Stimulated activated memory B cell treated with anti-CD40 and anti-IgM and Interleukin-4, amounts not matched to agents 10 μg/mL and 1 μg/mL and 100 μg/mL, for 72 hours (primary cell): ENCODE measurements around the gene ARHGAP33.

Source experiments
- ATAC-seq: fragments of 150-1000 bp; cut with Tn5 transposase; 2 replicates; pipeline ENCODE4 v1.10.0; 2021
- H3K27ac Mint-ChIP-seq: one replicate; pipeline ENCODE4 v1.8.0; 2022; ENCODE audit warnings: mild to moderate bottlenecking, mixed read lengths
- H3K27me3 Mint-ChIP-seq: one replicate; pipeline ENCODE4 v1.8.0; 2022; ENCODE audit warnings: mixed read lengths
- H3K36me3 Mint-ChIP-seq: one replicate; pipeline ENCODE4 v1.8.0; 2022; ENCODE audit warnings: mixed read lengths
- H3K4me1 Mint-ChIP-seq: one replicate; pipeline ENCODE4 v1.8.0; 2022; ENCODE audit warnings: mixed read lengths
- H3K4me3 Mint-ChIP-seq: one replicate; pipeline ENCODE4 v1.8.0; 2022; ENCODE audit warnings: mild to moderate bottlenecking, moderate library complexity, mixed read lengths
- H3K9me3 Mint-ChIP-seq: one replicate; pipeline ENCODE4 v1.8.0; 2022; ENCODE audit warnings: mixed read lengths

ARHGAP33 gene

DNA sequence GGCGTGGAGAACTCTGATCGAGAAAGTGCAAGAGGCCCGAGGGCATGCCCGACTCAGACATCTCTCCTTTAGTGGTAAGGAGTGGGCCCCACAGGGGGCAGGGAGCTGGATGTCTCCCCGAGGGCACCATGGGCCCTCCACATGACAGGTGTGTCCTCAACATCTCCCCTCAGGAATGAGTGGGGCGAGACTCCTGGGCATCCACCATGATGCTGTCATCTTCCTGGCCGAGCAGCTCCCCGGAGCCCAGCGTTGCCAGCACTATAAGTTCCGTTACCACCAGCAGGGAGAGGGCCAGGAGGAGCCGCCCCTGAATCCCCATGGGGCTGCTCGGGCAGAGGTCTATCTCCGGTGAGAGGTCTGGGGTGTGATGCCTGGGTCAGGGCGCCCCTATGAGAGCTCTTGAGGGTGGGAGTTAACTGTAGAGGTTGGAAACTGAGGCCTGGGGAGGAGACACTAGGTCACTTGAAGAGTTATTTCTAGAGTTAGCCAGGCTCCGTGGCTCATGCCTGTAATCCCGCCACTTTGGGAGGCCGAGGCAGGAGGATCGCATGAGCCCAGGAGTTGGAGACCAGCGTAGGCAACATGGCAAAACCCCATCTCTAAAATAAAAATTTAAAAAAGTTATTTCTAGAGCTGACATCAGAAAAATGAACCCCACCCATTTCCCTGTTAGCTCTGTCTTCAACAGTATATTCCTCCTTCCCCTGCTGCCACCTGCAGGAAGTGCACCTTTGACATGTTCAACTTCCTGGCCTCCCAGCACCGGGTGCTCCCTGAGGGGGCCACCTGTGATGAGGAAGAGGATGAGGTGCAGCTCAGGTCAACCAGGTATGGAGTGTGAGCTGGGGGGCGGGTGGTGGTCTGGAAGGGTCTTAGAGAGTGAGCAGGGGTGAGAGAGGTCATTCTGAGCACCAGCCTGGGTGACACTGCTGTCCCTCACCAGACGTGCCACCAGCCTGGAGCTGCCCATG lies 38.2 kb upstream of the ARHGAP33 start:
- peak overlapping the region; percentile 30 for H3K27ac Mint-ChIP-seq
- H3K9me3 Mint-ChIP-seq = no peaks in the 10 kb centered on the region
- H3K36me3 Mint-ChIP-seq = peaks cover 57% of the 10 kb centered on the region
- H3K4me1 Mint-ChIP-seq = peaks cover 54% of the 10 kb centered on the region
- no peak overlapping the region for H3K4me3 Mint-ChIP-seq
- no peak for ATAC-seq
- H3K27me3 Mint-ChIP-seq = no peaks in the 10 kb centered on the region

DNA sequence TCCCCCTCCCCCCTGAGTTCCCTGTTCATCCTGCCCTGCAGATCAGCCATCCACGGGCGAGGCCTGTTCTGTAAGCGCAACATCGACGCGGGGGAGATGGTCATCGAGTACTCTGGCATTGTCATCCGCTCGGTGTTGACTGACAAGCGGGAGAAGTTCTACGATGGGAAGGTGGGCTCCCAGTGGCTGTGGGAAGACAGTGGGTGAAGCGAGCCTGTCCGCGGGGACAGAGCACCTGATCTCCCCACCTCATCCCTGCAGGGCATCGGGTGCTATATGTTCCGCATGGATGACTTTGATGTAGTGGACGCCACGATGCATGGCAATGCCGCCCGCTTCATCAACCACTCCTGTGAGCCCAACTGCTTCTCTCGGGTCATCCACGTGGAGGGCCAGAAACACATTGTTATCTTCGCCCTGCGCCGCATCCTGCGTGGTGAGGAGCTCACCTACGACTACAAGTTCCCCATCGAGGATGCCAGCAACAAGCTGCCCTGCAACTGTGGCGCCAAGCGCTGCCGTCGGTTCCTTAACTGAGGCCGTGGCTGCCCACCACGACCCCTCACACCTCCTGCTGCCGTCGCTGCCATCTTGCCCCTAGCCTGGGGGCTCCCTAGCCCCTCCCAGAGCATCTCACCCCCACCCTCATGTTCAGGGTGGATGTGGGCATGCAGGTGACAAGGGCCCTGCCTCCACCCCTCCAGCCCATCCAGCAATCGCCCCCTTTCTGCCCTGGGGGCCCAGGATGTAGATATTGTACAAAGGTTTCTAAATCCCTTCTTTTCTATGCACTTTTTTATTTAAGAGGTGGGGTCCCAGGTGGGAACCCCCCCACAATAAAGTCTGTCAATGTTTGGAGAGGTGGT lies 37.1 kb upstream of the ARHGAP33 start:
- Mint-ChIP-seq H3K4me1 (peaks cover 65% of the 10 kb centered on the region), H3K27me3 (no peaks in the 10 kb centered on the region), H3K9me3 (no peaks in the 10 kb centered on the region), H3K4me3 (no peak overlapping the region), H3K36me3 (peaks cover 60% of the 10 kb centered on the region), H3K27ac (peak overlapping the region; percentile 30)
- ATAC-seq = no peak

DNA sequence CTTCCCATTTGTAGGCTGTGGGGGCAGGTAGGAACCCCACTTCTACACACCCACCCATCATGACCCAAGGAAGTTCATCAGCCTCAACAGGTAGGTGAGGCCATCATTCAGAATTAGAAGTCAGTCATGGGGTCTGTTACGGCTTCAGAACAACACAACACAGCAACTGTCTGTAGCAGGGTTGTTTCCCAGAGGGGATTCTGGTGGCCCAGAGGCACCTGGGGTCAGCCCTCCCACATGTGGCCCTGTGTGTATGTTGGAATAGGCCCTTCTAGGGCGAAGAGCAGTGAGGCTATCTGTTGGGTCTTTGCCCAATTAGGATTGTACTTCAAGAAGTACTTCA lies 36.5 kb upstream of the ARHGAP33 start:
- H3K4me3 Mint-ChIP-seq = no peak overlapping the region
- peaks cover 56% of the 10 kb centered on the region for H3K36me3 Mint-ChIP-seq

DNA sequence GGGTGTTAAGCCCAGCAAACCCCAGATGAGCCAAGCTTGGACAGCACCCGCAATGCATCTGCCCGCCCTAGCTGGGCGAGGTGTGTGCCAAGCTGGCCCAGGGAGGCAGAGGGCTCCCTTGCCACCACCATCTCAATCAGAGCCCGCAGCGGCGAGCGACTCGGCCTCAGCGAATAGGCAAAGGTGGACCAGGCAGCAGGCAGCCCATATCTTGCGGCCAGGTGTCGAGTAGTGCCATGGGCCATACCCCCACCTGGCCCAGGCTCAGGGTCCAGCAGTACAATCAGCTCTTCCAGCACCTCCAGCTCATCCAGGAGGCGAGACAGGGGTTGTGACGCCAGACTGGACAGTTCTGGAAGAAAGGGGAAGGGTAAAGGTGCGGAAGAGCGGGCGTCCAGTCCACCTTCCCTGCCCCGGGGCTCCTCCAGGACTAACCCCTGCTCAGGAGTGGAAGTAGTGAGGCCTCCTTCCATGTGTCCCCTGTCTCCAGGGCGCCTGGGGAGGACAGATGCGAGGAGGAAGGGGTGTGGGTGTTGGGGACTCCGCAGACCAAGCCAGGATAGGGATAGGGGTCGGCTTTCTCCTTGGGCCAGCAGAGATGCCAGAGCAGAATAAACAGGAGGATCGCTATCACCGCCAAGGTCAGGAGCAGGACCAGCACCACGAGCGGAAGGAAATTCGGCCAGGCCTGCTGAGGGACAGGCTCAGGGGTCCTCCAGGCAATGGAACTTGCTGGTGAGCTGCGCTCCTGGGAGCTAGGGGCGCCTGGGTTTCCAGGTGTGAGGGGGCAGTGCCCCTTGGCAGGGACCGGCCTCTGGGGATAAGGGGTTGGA lies 35.9 kb upstream of the ARHGAP33 start:
- Mint-ChIP-seq H3K36me3 (peaks cover 55% of the 10 kb centered on the region), H3K4me1 (peaks cover 68% of the 10 kb centered on the region), H3K27me3 (no peaks in the 10 kb centered on the region), H3K27ac (no peak overlapping the region), H3K9me3 (no peaks in the 10 kb centered on the region), H3K4me3 (peak overlapping the region; percentile 97)
- ATAC-seq = no peak

More for the DNA sequence above, 36.5 kb upstream of the ARHGAP33 start:
- Mint-ChIP-seq H3K4me1 (peaks cover 68% of the 10 kb centered on the region), H3K9me3 (no peaks in the 10 kb centered on the region), H3K27me3 (no peaks in the 10 kb centered on the region), H3K27ac (no peak overlapping the region)
- no peak for ATAC-seq

DNA sequence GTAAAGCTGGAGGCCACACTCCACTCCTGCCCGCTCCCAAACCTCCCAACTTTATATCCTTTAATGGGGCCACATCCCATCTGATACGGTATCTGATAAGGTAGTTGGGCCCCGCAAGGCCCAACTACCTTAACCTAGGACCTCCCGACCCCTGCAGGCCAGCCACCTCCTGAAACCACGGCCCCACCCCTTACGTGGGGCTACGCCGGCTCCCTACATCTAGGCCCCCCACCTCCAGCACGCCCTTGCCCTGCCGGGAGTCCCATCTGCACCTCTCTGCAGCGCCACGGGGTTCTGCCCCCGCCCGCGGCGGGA lies 35.3 kb upstream of the ARHGAP33 start:
- peak overlapping the region; percentile 99 for H3K27ac Mint-ChIP-seq
- peak overlapping the region; percentile 97 for H3K4me3 Mint-ChIP-seq
- peaks cover 49% of the 10 kb centered on the region for H3K36me3 Mint-ChIP-seq
- no peaks in the 10 kb centered on the region for H3K9me3 Mint-ChIP-seq
- H3K27me3 Mint-ChIP-seq = no peaks in the 10 kb centered on the region
- ATAC-seq = peak; percentile 24
- H3K4me1 Mint-ChIP-seq = peaks cover 65% of the 10 kb centered on the region

DNA sequence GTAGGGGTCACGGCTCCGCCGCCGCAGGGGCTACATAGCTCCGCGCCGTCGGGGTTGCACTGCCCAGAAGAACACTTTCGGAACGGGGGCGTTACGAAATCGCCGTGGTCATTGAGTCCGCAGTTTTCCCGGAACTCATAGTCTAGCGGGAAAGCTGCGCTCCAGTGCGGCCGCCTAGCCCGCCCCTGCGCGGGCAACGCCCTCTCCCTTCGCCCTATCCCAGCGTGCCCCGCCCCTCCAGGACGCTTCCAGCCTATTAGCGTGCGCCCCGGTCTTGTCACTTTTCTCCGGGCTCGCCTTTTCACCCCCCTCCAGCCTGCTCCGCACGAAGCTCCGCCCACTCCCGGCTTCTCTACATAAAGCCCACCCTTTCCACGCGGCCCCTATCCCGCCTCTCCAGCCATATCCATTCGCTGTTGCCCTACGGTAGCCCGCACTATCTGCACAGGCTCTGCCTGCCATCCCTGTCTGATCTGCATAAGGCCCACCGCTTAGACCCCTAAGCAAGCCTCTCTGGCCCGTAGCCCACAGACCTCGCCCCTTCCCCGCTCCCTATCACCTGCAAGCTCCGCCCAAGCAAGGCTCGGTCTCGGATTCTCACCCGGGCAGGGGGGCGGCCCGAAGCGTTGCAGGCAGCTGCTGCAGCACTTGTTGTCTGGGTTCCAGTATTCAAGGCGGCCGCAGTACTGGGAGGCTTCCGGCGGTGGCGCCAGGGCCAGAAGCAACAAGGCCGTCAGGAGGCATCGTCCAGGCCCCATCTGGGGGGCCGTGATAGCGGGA lies 34.8 kb upstream of the ARHGAP33 start:
- Mint-ChIP-seq H3K27me3 (no peaks in the 10 kb centered on the region), H3K4me1 (peaks cover 67% of the 10 kb centered on the region), H3K36me3 (peaks cover 46% of the 10 kb centered on the region), H3K9me3 (no peaks in the 10 kb centered on the region), H3K27ac (peak overlapping the region; percentile 99), H3K4me3 (peak overlapping the region; percentile 97)
- ATAC-seq = peak; percentile 80

DNA sequence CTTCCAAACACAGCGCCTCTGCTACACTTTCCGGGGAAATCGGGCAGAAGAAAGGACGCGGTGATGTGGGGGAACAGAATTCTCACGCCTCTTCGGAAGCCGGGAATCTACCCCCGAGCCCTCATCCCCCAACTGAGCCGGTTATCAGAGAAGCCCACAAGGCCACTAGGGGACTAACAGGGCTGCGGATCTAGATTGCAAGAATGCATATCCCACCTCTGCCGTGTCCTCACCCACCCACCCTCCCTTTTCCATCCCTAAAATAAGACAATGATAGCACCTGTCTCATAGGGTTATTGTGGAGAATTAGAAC lies 34.2 kb upstream of the ARHGAP33 start:
- H3K36me3 Mint-ChIP-seq = peaks cover 41% of the 10 kb centered on the region
- peaks cover 72% of the 10 kb centered on the region for H3K4me1 Mint-ChIP-seq

DNA sequence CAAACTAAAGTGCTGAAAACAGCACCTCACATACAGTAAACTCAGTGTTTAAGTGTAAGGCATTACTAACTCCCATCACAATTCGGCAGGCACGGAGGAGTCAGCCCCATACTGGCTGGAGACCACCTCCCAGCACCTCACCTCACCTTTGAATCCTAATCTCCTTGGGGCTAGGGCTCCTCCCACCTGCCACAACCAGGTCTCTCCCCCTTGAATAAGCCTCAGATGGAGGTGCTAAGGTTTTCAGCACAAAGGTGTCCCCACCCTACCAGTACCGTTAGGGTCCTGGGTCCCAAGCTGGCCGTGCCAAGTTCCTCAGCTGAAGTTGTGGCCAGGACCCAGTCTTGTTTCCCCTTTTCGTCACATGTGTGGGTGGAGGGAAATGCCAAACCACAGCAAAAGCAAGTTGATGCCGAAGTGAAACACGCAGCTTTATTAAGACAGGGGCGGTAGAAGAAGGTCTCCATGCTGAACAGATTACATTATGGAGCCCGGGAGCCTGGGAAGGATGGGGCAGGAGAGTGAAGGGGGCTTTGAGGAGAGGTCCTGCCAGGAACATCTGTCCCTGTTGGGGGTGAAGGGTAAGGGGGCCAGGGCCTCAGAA lies 33.1 kb upstream of the ARHGAP33 start, which contains the start of gene IGFLR1:
IGFLR1 (minus strand) TSS at position 332 of the 604 bp plus-strand sequence. CDS start 1,272 bp downstream, outside the sequence.
- peak within 1 kb of the TSS; percentile 99 for H3K27ac Mint-ChIP-seq
- no peaks in the 10 kb centered on the region for H3K27me3 Mint-ChIP-seq
- peaks cover 30% of the 10 kb centered on the region for H3K36me3 Mint-ChIP-seq
- peaks cover 68% of the 10 kb centered on the region for H3K4me1 Mint-ChIP-seq
- no peaks in the 10 kb centered on the region for H3K9me3 Mint-ChIP-seq
- ATAC-seq = peak; percentile 49
- H3K4me3 Mint-ChIP-seq = peak within 1 kb of the TSS; percentile 97

More for the DNA sequence above, 34.2 kb upstream of the ARHGAP33 start:
- H3K4me3 Mint-ChIP-seq = peak overlapping the region; percentile 97
- no peaks in the 10 kb centered on the region for H3K27me3 Mint-ChIP-seq
- no peaks in the 10 kb centered on the region for H3K9me3 Mint-ChIP-seq
- peak overlapping the region; percentile 99 for H3K27ac Mint-ChIP-seq
- ATAC-seq = no peak

DNA sequence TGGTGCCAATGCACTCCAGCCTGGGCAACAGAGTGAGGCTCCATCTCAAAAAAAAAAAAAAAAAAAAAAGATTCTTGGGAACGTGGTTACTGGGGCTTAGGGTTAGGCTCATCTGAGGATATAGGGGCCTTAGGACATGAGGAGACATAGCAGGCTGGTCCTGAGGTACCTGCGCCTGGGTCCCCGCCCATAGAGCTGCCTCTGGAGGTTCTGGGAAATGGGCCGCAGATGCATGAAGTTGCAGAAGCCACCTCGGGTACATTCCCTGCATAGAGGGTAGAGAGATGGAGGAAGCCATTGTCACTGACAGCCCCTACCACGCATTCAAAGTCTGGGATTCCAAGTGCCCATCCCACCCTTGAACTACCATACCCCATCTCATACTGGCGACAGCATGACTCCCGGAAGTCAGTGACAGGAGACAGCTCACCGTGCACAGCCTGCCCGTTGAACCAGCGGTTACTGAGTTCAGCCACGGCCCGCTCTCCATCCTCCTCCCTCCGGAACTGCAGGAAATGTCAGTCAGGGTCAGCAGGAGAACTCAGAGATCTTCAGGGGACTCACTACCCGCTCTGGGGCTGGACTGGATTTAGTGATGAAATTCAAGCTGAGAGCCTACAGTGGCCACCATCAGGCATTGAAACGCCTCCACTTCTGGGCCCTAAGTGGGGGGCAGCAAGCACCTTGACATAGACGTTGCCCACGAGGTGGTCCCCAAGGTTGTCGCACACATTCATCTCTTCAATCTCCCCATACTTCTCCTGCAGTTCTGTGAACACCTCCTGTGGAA lies 31.5 kb upstream of the ARHGAP33 start:
- peaks cover 67% of the 10 kb centered on the region for H3K4me1 Mint-ChIP-seq
- H3K27me3 Mint-ChIP-seq = no peaks in the 10 kb centered on the region
- no peaks in the 10 kb centered on the region for H3K9me3 Mint-ChIP-seq
- peaks cover 18% of the 10 kb centered on the region for H3K36me3 Mint-ChIP-seq
- peak overlapping the region; percentile 99 for H3K27ac Mint-ChIP-seq
- H3K4me3 Mint-ChIP-seq = peak overlapping the region; percentile 97
- no peak for ATAC-seq

DNA sequence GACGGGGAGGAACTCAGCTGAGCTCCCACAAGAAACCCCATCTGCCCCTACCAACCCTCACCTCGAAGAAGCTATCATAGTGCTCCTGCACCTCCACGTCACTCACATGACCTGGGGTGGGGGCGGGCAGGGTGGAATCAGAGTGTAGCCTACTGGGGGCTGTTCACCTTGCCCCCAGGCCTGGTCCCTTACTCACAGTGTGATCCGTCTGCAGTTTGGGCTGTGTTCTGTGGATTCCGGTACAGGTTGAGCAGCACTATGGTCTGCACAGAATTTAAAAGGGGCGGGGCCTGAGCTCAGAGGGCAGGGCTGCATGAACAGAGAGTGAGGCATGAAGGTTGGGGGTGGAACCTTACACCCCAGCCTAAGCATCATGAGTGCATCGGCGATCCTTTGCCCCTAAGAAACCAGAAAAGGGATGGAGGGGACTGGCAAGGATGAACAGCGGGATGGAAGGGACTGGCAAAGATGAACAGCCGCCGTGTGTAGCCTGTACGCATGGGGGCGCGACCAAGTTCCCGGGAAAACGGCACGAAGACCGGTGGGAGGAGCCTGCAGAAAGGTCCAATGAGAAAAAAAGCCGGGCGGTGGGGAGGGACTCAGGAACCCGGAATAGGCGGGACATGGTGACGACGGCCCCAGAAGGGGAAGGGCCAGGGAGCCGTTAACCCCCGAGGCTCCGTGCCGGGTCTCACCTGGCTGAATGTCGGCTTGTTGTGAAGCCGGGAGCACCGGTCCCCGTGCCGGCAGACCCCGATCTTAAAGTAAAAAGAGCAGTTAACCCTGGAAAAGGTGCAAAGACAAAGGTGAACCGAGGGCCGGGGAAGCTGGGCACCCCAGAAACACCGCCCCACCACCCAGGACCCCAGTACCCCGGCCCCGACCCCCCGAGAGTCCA lies 30.7 kb upstream of the ARHGAP33 start:
- Mint-ChIP-seq H3K36me3 (peaks cover 17% of the 10 kb centered on the region), H3K4me3 (peak overlapping the region; percentile 97), H3K4me1 (peaks cover 67% of the 10 kb centered on the region), H3K27me3 (no peaks in the 10 kb centered on the region), H3K9me3 (no peaks in the 10 kb centered on the region), H3K27ac (peak overlapping the region; percentile 99)
- ATAC-seq = peak; percentile 76

DNA sequence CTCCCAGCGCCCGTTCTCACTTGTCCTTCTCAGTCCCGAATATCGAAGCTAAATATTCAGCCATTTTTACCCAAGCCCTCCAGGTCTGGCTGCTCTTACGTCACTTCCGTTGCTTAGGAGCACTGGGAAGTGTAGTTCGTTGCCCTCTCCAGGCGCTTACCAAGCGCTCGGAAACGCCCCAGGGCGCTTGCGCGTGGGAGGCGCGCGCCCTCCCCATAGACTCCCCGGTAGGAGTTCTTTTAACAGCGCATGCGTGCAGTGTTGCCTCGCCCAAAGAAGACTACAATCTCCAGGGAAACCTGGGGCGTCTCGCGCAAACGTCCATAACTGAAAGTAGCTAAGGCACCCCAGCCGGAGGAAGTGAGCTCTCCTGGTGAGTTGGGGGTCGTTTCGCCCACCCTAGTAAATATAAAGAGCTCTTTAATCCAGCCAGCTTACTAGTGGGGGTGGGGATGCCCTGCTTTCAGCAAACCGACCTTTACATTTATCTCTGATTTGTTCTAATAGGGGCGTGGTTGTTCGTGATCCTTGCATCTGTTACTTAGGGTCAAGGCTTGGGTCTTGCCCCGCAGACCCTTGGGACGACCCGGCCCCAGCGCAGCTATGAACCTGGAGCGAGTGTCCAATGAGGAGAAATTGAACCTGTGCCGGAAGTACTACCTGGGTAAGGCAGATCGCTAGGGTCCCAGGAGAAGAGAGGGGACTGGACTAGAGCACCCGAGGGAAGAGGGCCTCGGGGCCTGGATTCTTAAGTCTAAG lies 29.9 kb upstream of the ARHGAP33 start, which contains the start of the genes PSENEN and U2AF1L4:
PSENEN (plus strand) TSS at position 324 of the 759 bp plus-strand sequence; CDS start at position 604, 280 bp downstream.
U2AF1L4 (minus strand) TSS at position 91 of the 759 bp plus-strand sequence; CDS start at position 64, 27 bp downstream.
- H3K36me3 Mint-ChIP-seq = peaks cover 17% of the 10 kb centered on the region

DNA sequence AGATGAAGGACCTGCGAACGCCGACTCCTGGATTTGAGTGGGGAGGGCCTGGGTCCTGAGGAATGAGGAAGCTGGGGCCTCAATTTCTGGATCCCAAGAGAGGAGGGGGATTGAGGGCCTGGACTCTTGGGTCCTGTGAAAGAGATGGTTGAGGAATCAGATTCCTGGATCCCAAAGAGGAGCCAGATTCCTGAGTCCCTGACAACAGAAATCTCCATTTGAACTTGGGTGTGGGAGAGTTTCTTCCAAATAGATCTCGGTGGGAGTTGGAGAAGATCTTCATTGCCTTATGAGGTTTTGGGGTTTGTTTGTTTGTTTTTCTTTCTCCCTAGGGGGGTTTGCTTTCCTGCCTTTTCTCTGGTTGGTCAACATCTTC lies 29.3 kb upstream of the ARHGAP33 start:
- peaks cover 17% of the 10 kb centered on the region for H3K36me3 Mint-ChIP-seq
- peaks cover 67% of the 10 kb centered on the region for H3K4me1 Mint-ChIP-seq
- no peaks in the 10 kb centered on the region for H3K9me3 Mint-ChIP-seq
- H3K27ac Mint-ChIP-seq = peak overlapping the region; percentile 99
- H3K27me3 Mint-ChIP-seq = no peaks in the 10 kb centered on the region
- peak overlapping the region; percentile 97 for H3K4me3 Mint-ChIP-seq
- ATAC-seq = no peak

More for the DNA sequence above, 29.9 kb upstream of the ARHGAP33 start, which contains the start of the genes PSENEN and U2AF1L4:
- H3K9me3 Mint-ChIP-seq = no peaks in the 10 kb centered on the region
- H3K4me3 Mint-ChIP-seq = peak within 1 kb of the TSS; percentile 97
- peak within 1 kb of the TSS; percentile 99 for H3K27ac Mint-ChIP-seq
- peak; percentile 72 for ATAC-seq
- peaks cover 72% of the 10 kb centered on the region for H3K4me1 Mint-ChIP-seq
- no peaks in the 10 kb centered on the region for H3K27me3 Mint-ChIP-seq
